Right ventricle myocardium superior (tissue), 1 donor: ENCODE data around the gene KCNE3. TPM values are rescaled to one million over a fixed set of nuclear protein-coding genes. Genes with fewer than 3 reads are reported as not detected.

Source experiments
- ATAC-seq: fragments of 200-7000 bp; cut with Tn5 transposase; one replicate; pipeline ENCODE4 v1.9.1; 2020; ENCODE audit warnings: mild to moderate bottlenecking; ENCODE audit not compliant: poor library complexity
- DNase-seq: peaks from one replicate; pipeline ENCODE4 v3.0.0-alpha.2; 2020
- intact Hi-C: fragments of 100-400 bp; cut with DNase I; formaldehyde crosslinking; loops from one replicate; pipeline ENCODE4 v1.11.2; 2022
- total RNA-seq: library from RNA; stranded (reverse); fragmentation: NEBNext Ultra II Directional; extraction: Animal tissue kit (Norgen Biotek cat#: 25700); gene quantifications from one replicate; pipeline ENCODE4 v1.2.1, GENCODE V29; 2021
- donor health status: DM: no; HTN: yes; CAD: no; lungs with severe emphysema.

KCNE3 gene
- total RNA-seq, 1 donor from 2014 or later = 2.6 TPM

GRCh38 chr11:74474316-74474715 lies 7.0 kb upstream of the KCNE3 start:
- intact Hi-C loops = no loop called here
- peak; percentile 63 for DNase-seq
- peak; percentile 74 for ATAC-seq

GRCh38 chr11:74473382-74474173 lies 6.2 kb upstream of the KCNE3 start:
- intact Hi-C loops = no loop called here
- DNase-seq = no peak
- ATAC-seq = peak; percentile 80

- intact Hi-C loops = no loop called here
- DNase-seq = no peak
- no peak for ATAC-seq
Measured at GRCh38 chr11:74471668-74472429, 4.5 kb upstream of the KCNE3 start.

- ATAC-seq = no peak
- DNase-seq = no peak
- intact Hi-C loops = no loop called here
Measured at GRCh38 chr11:74471037-74471436, 3.7 kb upstream of the KCNE3 start.

GRCh38 chr11:74470526-74470925 lies 3.2 kb upstream of the KCNE3 start:
- intact Hi-C loops = no loop called here
- DNase-seq (no peak), ATAC-seq (no peak)

- no peak for DNase-seq
- intact Hi-C loops = no loop called here
Measured at GRCh38 chr11:74468936-74469335, 1.6 kb upstream of the KCNE3 start.

GRCh38 chr11:74468521-74468920 lies 1.2 kb upstream of the KCNE3 start:
- intact Hi-C loops = no loop called here
- no peak for ATAC-seq
- no peak for DNase-seq

More at GRCh38 chr11:74468936-74469335, 1.6 kb upstream of the KCNE3 start:
- no peak for ATAC-seq

- DNase-seq (no peak), ATAC-seq (no peak)
- intact Hi-C loops = no loop called here
Measured at GRCh38 chr11:74468058-74468457, 709 bp upstream of the KCNE3 start.

- ATAC-seq (no peak), DNase-seq (no peak)
Measured at GRCh38 chr11:74465291-74465708, 2.0 kb downstream of the KCNE3 start.

GRCh38 chr11:74464746-74465145 lies 2.6 kb downstream of the KCNE3 start:
- DNase-seq = no peak
- ATAC-seq = no peak
- intact Hi-C loops = no loop called here

More at GRCh38 chr11:74465291-74465708, 2.0 kb downstream of the KCNE3 start:
- intact Hi-C loops = no loop called here

- intact Hi-C loops = no loop called here
- no peak for ATAC-seq
- no peak for DNase-seq
Measured at GRCh38 chr11:74463216-74463615, 4.1 kb downstream of the KCNE3 start.

GRCh38 chr11:74462631-74463030 lies 4.7 kb downstream of the KCNE3 start:
- DNase-seq (no peak), ATAC-seq (peak; percentile 8)
- intact Hi-C loops = no loop called here

- DNase-seq = peak; percentile 92
- intact Hi-C loops = no loop called here
Measured at GRCh38 chr11:74462009-74462408, 5.3 kb downstream of the KCNE3 start.

GRCh38 chr11:74460481-74461154 lies 6.7 kb downstream of the KCNE3 start:
- ATAC-seq (peak; percentile 38), DNase-seq (no peak)
- intact Hi-C loops = no loop called here

More at GRCh38 chr11:74462009-74462408, 5.3 kb downstream of the KCNE3 start:
- peak; percentile 96 for ATAC-seq

- DNase-seq = no peak
- ATAC-seq = no peak
- intact Hi-C loops = no loop called here
Measured at GRCh38 chr11:74460065-74460464, 7.3 kb downstream of the KCNE3 start.

GRCh38 chr11:74459584-74459983 lies 7.8 kb downstream of the KCNE3 start:
- DNase-seq = no peak
- no peak for ATAC-seq
- intact Hi-C loops = no loop called here

GRCh38 chr11:74457356-74457755 lies 10.0 kb downstream of the KCNE3 start:
- DNase-seq (no peak), ATAC-seq (no peak)
- intact Hi-C loops = no loop called here

- intact Hi-C loops = loop anchor here (2.0 kb wide), 1 partner anchor 117 kb away; no protein-coding TSS in a partner anchor
- ATAC-seq (peak; percentile 81), DNase-seq (peak; percentile 76)
Measured at GRCh38 chr11:74453373-74453975, 13.9 kb downstream of the KCNE3 start.

- ATAC-seq (no peak), DNase-seq (no peak)
- intact Hi-C loops = loop anchor here (2.0 kb wide), 1 partner anchor 118 kb away; no protein-coding TSS in a partner anchor
Measured at GRCh38 chr11:74452366-74452765, 15.0 kb downstream of the KCNE3 start.
